Activated naive CD8-positive, alpha-beta T cell treated with anti-CD3 and anti-CD28 coated beads, Interleukin-2, amount 10 ng/mL, durations not matched to agents 7 days and 5 days (primary cell): Measurements from ENCODE around the gene VPS52. TPM values are rescaled to one million over a fixed set of nuclear protein-coding genes. Genes with fewer than 3 reads are reported as not detected.

Source experiments
- ATAC-seq: fragments of 150-1000 bp; cut with Tn5 transposase; one replicate; pipeline ENCODE4 v1.10.0; 2021; ENCODE audit warnings: low read depth, moderate library complexity
- POLR2A ChIA-PET: fragments of 350-600 bp; sonication (Branson Sonifier 250); formaldehyde crosslinking; loops from one replicate; lab custom pipeline; 2021; ENCODE audit warnings: antibody characterized with exemption; lab: Charles Lee
- DNase-seq: peaks from one replicate; pipeline ENCODE4 v3.0.0; 2021
- H3K27ac Mint-ChIP-seq: one replicate; pipeline ENCODE4 v1.8.0; 2022; ENCODE audit warnings: mild to moderate bottlenecking, mixed read lengths
- H3K27me3 Mint-ChIP-seq: one replicate; pipeline ENCODE4 v1.8.0; 2022; ENCODE audit warnings: mild to moderate bottlenecking, moderate library complexity, mixed read lengths
- H3K36me3 Mint-ChIP-seq: one replicate; pipeline ENCODE4 v1.8.0; 2021; ENCODE audit warnings: mild to moderate bottlenecking, mixed read lengths
- H3K4me1 Mint-ChIP-seq: one replicate; pipeline ENCODE4 v1.8.0; 2021; ENCODE audit warnings: mixed read lengths
- H3K4me3 Mint-ChIP-seq: one replicate; pipeline ENCODE4 v1.8.0; 2022; ENCODE audit warnings: mild to moderate bottlenecking, moderate library complexity, mixed read lengths
- H3K9me3 Mint-ChIP-seq: one replicate; pipeline ENCODE4 v1.8.0; 2021; ENCODE audit warnings: mixed read lengths
- total RNA-seq, 2 experiments: library from RNA; stranded (reverse); gene quantifications; one replicate each; pipeline ENCODE4 v1.2.3, GENCODE V29; 2021

The VPS52 gene
- total RNA-seq, 2 experiments from 2014 or later, result 72.3 to 76.0 TPM

DNA sequence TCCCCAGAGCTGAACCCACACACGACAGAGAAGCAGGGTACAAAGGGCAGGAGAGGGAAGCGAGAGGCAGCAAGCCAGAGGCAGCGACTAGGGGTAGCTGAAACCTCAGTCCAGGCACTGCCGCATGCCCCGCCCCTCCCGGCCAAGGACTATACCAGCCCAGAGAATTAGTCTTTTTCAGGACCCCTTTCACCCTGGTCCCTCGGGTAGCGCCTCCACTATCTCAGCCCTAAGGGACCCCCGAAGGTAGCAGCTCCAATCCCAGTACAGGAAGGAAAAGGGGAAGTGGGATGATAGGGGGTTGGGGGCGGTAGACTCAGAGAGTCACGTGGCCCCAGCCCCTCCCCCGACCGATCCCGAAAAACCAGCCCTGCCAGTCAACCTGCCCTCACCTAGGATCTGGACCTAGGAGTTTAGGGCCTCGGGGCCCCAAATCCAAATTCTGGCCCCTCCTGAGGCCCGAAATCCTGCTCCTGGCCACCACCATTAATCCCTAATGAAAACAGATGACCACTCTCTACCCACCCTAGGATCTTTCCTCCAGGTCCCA is 25.8 kb upstream of the VPS52 start:
- Mint-ChIP-seq H3K27me3 (no peaks in the 10 kb centered on the region), H3K36me3 (peaks cover 23% of the 10 kb centered on the region), H3K4me1 (peaks cover 16% of the 10 kb centered on the region), H3K27ac (peak overlapping the region; percentile 54), H3K4me3 (peak overlapping the region; percentile 65), H3K9me3 (no peaks in the 10 kb centered on the region)
- POLR2A ChIA-PET, result interaction anchor here (0.6 to 5.8 kb wide), 9 partner anchors 9 to 128 kb away, joined by 3 to 69 read pairs (median 15); partner anchors contain the start of genes B3GALT4, PFDN6, RPS18 and TAPBP
- ATAC-seq, result no peak
- DNase-seq, result no peak

DNA sequence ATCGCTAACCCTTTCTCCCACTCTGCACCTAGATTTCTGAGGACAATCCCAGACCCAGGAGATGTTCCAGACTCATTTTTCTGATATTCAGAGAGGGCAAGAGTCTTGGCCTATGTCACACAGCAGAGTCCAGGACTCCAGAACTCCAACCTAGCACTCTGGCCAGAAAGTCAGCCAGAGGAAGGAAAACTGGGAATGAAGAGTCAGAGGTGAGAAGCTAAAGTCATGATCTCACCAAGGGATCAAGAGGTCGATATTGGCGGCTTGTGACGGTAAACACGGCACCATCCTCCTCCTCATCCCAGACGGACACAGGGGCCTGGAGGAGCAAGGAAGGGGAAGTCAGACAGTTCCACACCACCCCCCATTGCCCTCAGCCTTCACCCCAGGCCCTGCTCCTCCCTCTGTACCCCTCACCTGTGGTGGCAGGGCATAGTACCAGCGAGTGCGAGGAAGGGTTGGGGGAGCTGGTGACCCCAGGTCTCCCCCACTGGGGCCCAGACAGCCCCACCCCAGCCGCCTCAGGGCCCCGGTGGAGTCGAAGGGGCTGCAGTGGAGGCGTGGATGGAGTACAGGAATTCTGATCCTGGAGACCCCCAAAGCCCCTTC is 25.2 kb upstream of the VPS52 start:
- no peak for ATAC-seq
- H3K36me3 Mint-ChIP-seq, result peaks cover 25% of the 10 kb centered on the region
- POLR2A ChIA-PET, result interaction anchor here (1.0 to 5.8 kb wide), 7 partner anchors 8 to 129 kb away, joined by 3 to 69 read pairs (median 23); partner anchors contain the start of genes B3GALT4, PFDN6, RPS18 and TAPBP
- H3K9me3 Mint-ChIP-seq, result no peaks in the 10 kb centered on the region
- H3K4me1 Mint-ChIP-seq, result peaks cover 16% of the 10 kb centered on the region
- peak overlapping the region; percentile 65 for H3K4me3 Mint-ChIP-seq
- H3K27ac Mint-ChIP-seq, result peak overlapping the region; percentile 61
- no peak for DNase-seq
- no peaks in the 10 kb centered on the region for H3K27me3 Mint-ChIP-seq

DNA sequence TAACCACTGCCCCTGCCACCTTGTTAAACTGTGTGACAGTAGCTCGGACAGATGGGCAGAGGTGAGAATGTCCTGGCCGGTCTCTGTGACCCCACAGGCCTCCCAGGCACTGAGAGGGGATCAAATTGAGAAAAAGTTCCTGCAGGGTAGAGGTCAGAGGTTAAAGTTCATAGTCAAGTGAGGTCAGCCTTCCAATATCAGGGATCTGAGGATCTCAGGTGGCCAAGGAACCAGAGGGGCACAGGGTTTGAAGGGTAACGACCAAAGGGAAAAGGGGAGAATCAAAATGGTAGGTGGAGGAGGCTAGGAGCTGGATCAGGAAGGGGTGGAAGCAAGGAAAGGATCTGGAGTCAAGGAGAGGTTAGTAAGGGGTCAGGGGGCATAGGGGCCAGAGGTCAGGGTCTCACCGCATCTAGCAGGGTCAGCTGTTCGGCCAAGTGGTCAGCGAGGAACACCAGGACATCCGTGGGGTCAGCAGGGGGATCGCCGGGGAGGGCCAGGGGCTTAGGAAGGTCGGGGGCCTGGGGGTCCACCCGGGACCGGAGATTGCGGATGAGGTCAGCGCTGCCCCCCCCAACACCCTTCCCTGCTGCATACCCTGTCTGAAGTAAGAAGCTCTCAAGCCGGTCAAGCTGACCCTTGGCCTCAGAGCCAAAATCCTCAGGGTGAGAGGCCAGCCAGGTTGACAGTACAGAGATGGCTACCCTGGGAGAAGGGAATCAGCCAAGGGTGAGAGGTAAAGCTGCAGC is 24.1 kb upstream of the VPS52 start:
- H3K27me3 Mint-ChIP-seq, result no peaks in the 10 kb centered on the region
- no peak for ATAC-seq

DNA sequence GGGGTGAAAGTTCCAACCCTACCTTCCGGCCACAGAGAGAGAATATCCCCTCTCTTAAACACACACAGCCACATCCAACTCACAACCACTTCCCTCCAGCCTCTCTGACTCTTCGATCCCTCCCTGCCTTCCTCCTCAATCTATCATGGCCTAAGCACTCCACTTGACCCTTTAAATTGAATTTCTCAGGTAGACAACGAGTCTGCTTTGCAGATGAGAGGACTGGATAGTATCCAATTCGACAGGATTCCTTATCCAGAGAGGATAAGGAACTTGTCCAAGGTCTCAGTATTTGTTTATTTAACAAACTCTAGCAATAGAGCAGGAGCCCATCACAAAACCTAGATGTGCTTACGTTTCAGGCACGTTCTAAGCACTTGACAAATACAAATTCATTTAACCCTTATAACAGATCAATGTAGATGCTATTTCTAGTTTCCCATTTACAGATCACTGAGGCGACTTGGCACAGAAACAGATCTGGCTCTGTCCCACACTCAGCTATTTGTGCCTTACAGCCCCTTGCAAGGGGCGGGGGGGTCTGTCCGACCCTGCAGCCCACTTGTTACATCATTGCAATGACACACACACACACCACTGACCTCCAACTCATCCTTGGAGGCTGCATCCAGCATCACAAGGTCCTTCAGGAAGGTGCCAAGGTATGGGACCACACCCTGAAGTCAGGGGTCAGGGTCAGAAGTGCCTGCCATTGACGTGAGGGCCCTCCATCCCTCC is 22.6 kb upstream of the VPS52 start:
- H3K9me3 Mint-ChIP-seq, result no peaks in the 10 kb centered on the region
- H3K4me3 Mint-ChIP-seq, result no peak overlapping the region
- ATAC-seq (no peak), DNase-seq (no peak)
- H3K27ac Mint-ChIP-seq, result no peak overlapping the region
- H3K4me1 Mint-ChIP-seq, result peaks cover 22% of the 10 kb centered on the region
- H3K27me3 Mint-ChIP-seq, result no peaks in the 10 kb centered on the region
- POLR2A ChIA-PET, result no interaction called here
- peaks cover 21% of the 10 kb centered on the region for H3K36me3 Mint-ChIP-seq

More for the DNA sequence above, 24.1 kb upstream of the VPS52 start:
- DNase-seq, result no peak
- H3K4me3 Mint-ChIP-seq, result no peak overlapping the region
- H3K4me1 Mint-ChIP-seq, result peaks cover 19% of the 10 kb centered on the region
- H3K27ac Mint-ChIP-seq, result no peak overlapping the region
- H3K36me3 Mint-ChIP-seq, result peaks cover 27% of the 10 kb centered on the region
- H3K9me3 Mint-ChIP-seq, result no peaks in the 10 kb centered on the region
- POLR2A ChIA-PET, result interaction anchor here (0.5 to 4.1 kb wide), 3 partner anchors 17 to 215 kb away, joined by 3 to 35 read pairs (median 3); partner anchors contain the start of genes RPS18 and VPS52

DNA sequence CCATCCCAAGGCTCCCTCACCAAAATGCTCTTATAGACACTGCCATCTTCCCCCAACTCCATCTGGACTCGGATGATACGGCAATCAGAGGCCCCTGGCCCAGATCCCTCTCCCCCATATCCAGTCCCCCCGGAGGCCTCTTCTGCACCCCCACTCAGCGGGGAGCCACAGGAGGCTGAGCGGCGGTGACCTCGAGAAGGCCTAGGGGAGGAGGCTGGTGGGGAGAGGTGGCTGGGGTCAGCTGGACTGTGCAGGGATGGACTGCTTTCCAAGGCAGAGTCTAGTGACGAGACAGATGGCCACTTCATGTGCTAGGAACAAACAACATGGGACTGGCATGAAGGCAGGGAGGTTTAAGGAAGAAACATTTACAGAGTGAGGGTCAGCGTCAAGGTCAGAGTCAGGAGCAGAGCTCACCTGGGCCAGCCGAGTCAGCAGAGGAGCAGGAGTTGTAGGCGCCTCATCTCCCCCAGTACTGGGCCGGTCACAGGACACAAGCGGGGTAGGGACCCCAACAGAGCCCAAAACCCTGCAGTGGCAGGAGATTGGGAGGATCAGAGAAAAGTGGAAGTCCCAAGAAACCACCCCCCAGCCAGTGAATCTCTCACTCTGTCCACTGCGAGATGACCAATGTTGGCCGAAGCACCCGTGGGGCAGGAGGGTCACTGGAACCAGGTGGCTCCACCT is 21.5 kb upstream of the VPS52 start:
- no peaks in the 10 kb centered on the region for H3K9me3 Mint-ChIP-seq
- H3K4me1 Mint-ChIP-seq, result peaks cover 23% of the 10 kb centered on the region
- POLR2A ChIA-PET, result interaction anchor here (2.0 to 7.3 kb wide), 2 partner anchors 15 to 21 kb away, joined by 6 to 107 read pairs; partner anchors contain the start of genes B3GALT4, RPS18 and VPS52

DNA sequence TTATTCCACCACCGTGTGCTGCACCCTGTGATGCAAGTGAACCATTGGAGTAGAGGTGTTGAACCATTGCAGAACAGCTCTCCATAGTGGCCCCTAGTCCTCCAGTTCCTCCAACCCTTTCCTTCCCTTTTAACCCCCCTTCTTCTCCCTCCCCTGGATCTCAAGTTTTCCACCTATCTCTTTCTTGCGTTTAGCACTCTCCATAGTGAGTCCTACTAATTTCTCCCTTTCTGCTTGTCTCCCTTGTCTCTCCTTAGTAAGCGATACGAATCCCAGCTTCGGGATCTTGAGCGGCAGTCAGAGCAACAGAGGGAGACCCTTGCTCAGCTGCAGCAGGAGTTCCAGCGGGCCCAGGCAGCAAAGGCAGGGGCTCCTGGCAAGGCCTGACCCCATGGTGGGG is 18.8 kb upstream of the VPS52 start:
- peaks cover 31% of the 10 kb centered on the region for H3K4me1 Mint-ChIP-seq
- no peaks in the 10 kb centered on the region for H3K27me3 Mint-ChIP-seq
- ATAC-seq (no peak), DNase-seq (no peak)
- H3K27ac Mint-ChIP-seq, result peak overlapping the region; percentile 90
- POLR2A ChIA-PET, result interaction anchor here (2.7 to 7.3 kb wide), 4 partner anchors 10 to 22 kb away, joined by 21 to 107 read pairs (median 46); partner anchors contain the start of genes B3GALT4, RGL2, RPS18 and TAPBP
- H3K4me3 Mint-ChIP-seq, result peak overlapping the region; percentile 96
- no peaks in the 10 kb centered on the region for H3K9me3 Mint-ChIP-seq
- H3K36me3 Mint-ChIP-seq, result peaks cover 22% of the 10 kb centered on the region

More for the DNA sequence above, 21.5 kb upstream of the VPS52 start:
- DNase-seq, result no peak
- Mint-ChIP-seq H3K36me3 (peaks cover 22% of the 10 kb centered on the region), H3K4me3 (no peak overlapping the region), H3K27ac (peak overlapping the region; percentile 13), H3K27me3 (no peaks in the 10 kb centered on the region)
- ATAC-seq, result no peak

DNA sequence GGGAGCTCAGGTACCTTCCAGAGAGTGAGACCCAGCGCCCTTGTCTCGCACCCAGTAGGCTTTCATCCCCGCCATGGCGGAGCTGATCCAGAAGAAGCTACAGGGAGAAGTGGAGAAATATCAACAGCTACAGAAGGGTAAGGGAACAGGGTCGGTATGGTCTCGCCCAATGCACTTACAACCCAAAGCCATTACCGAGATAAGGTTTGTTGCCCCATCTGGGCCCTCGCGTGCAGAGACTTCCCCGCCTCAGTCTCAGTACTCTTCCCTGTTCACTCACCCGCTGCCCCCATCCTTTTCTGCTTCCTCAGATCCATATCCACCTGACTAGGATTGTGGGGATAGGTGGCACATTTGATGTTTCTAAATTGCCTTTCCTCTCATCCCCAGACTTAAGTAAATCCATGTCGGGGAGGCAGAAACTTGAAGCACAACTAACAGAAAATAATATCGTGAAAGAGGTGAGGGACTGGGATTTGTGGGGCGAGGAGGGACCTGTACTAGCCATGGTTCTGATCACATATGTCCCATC is 18.2 kb upstream of the VPS52 start:
- DNase-seq, result no peak
- peak; percentile 3 for ATAC-seq
- Mint-ChIP-seq H3K4me3 (peak overlapping the region; percentile 96), H3K36me3 (peaks cover 22% of the 10 kb centered on the region), H3K27me3 (no peaks in the 10 kb centered on the region), H3K9me3 (no peaks in the 10 kb centered on the region), H3K4me1 (peaks cover 31% of the 10 kb centered on the region), H3K27ac (peak overlapping the region; percentile 90)
- POLR2A ChIA-PET, result interaction anchor here (0.6 to 7.3 kb wide), 15 partner anchors 8 to 435 kb away, joined by 3 to 107 read pairs (median 6); partner anchors contain the start of genes B3GALT4, RGL2, RPS18 and TAPBP

DNA sequence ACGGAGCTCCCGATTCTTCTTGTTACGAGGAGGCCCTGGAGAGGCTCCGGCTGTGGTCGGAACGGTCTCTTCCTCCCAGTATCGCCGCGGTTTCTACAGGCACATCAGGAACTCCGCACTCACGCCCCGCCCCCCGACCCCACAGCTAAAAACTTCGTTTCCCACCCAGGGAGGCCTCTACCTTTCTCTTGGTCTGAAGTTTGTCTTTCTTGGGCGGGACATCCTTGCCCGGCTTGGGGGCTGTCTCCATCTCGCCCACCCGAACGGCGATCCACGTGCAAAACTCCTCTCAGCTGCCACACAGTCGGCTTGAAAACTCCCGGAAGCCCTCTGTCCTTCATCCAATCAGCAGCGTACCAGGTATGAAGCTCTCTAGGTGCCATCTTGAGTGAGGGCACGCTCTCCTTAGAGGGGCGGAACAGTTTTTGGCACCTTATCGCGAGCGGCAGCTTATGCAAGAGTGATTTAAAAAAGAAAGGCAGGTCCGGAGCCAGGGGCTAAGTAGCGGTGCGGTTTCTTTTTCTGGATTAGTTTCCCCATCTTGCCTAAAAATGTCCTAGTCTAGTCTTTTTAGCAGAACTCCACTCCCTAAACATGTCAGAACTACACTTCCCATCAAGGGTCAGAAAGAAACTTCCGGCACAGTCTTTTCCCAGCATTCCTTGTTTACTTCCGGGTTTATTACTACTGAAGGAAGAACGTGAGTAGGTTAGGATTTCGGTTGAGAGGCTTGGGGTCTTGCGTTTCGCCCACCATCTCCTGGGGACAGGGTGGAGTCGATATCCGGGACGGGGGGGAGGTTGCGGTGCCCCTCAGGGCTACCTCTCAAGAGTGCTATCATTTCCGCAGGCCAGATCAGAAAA is 17.5 kb upstream of the VPS52 start, which contains the start of the genes PFDN6 and WDR46:
TSS of gene PFDN6 (plus strand) at position 681 of the 863 bp plus-strand sequence. CDS start 256 bp downstream, outside the sequence.
TSS of gene WDR46 (minus strand) at position 319 of the 863 bp plus-strand sequence. CDS start at position 250, 69 bp downstream.
- no peaks in the 10 kb centered on the region for H3K27me3 Mint-ChIP-seq
- peaks cover 31% of the 10 kb centered on the region for H3K4me1 Mint-ChIP-seq
- POLR2A ChIA-PET, result interaction anchor here (0.5 to 7.3 kb wide), 20 partner anchors 8 to 434 kb away, joined by 3 to 107 read pairs (median 6); partner anchors contain the start of genes B3GALT4, CUTA, RGL2 and RPS18
- peak within 1 kb of the TSS; percentile 96 for H3K4me3 Mint-ChIP-seq
- H3K36me3 Mint-ChIP-seq, result peaks cover 22% of the 10 kb centered on the region
- DNase-seq (peak; percentile 74), ATAC-seq (peak; percentile 97)
- peak within 1 kb of the TSS; percentile 90 for H3K27ac Mint-ChIP-seq
- H3K9me3 Mint-ChIP-seq, result no peaks in the 10 kb centered on the region

DNA sequence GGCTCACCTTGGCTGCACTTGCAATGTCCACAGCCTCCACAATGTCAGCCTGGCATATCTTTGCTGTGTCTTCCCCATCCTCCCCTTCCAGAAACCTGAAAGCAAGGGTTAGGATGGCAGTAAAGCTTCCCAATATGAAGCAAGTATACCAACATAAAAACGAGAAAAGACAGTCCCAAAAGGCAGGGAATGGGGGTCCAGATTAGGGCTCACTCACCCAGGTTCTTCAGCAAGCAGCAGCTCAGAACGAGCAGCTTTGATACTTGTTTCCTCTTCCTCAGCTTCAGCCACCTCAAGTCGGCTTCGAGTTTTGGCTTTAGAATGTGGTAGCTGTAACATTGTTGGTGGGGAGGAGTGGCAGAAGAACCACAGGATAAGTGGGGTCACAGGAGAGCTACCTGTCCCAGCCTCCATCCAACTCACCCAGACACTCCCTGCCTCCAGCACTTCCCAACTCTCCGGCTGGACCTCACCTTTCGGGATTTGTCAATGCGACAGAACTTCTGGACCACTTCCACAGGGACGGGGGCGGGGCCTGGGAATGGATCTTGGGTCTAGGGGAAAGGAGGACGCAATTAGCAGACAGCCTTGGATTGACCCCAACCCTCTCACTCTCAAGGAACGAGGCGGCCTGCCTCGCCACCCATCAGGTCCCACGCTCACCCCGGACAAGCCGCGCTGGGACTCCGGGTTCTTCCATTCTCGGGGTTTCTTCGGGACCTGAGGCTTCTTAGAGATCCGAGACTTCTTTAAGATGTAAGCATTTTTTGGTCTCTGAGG is 16.7 kb upstream of the VPS52 start:
- H3K4me1 Mint-ChIP-seq, result peaks cover 31% of the 10 kb centered on the region
- no peak for DNase-seq
- no peaks in the 10 kb centered on the region for H3K9me3 Mint-ChIP-seq
- peak overlapping the region; percentile 96 for H3K4me3 Mint-ChIP-seq
- POLR2A ChIA-PET, result interaction anchor here (0.8 to 7.3 kb wide), 15 partner anchors 7 to 316 kb away, joined by 3 to 107 read pairs (median 6); partner anchors contain the start of genes B3GALT4, CUTA, RGL2 and RPS18
- peaks cover 22% of the 10 kb centered on the region for H3K36me3 Mint-ChIP-seq
- ATAC-seq, result peak; percentile 0
- no peaks in the 10 kb centered on the region for H3K27me3 Mint-ChIP-seq
- peak overlapping the region; percentile 90 for H3K27ac Mint-ChIP-seq
